VCaP (cell line): ENCODE measurements around the gene APBB1IP.

Experiments
- H3K27ac ChIP-seq: fragments of 450-650 bp; 2 replicates; pipeline ENCODE4 v1.5.1; 2017
- TF ChIP-seq, protein P1 (sequence below): fragments of 450-650 bp; conservative IDR thresholded peaks from 2 replicates; pipeline ENCODE4 v1.5.1; 2017; ENCODE audit warnings: mild to moderate bottlenecking, moderate library complexity

The APBB1IP gene

GRCh38 chr10:26446258-26446657 lies 8.1 kb downstream of the APBB1IP start:
- TF ChIP-seq, protein P1, sequence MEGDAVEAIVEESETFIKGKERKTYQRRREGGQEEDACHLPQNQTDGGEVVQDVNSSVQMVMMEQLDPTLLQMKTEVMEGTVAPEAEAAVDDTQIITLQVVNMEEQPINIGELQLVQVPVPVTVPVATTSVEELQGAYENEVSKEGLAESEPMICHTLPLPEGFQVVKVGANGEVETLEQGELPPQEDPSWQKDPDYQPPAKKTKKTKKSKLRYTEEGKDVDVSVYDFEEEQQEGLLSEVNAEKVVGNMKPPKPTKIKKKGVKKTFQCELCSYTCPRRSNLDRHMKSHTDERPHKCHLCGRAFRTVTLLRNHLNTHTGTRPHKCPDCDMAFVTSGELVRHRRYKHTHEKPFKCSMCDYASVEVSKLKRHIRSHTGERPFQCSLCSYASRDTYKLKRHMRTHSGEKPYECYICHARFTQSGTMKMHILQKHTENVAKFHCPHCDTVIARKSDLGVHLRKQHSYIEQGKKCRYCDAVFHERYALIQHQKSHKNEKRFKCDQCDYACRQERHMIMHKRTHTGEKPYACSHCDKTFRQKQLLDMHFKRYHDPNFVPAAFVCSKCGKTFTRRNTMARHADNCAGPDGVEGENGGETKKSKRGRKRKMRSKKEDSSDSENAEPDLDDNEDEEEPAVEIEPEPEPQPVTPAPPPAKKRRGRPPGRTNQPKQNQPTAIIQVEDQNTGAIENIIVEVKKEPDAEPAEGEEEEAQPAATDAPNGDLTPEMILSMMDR: no peak
- no peak overlapping the region for H3K27ac ChIP-seq

DNA sequence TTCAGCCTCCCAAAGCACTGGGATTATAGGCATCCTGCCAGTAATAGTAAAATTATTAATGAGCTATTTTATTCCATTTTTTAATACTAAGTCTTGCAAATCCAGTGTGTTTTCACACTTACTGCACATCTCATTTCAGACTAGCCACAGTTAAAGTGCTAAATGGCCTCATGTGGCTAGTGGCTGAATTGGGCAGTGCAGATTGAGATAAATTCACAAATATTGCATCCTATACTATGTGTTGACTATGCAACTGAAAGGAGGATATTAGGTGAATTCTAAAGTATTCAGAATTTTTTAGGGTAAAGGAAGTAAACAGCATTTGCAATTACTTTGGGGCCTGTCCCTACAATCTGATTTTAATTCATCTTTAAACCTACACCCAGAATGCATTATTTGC lies 10.2 kb downstream of the APBB1IP start:
- H3K27ac ChIP-seq: no peak overlapping the region
- TF ChIP-seq, protein P1: no peak

DNA sequence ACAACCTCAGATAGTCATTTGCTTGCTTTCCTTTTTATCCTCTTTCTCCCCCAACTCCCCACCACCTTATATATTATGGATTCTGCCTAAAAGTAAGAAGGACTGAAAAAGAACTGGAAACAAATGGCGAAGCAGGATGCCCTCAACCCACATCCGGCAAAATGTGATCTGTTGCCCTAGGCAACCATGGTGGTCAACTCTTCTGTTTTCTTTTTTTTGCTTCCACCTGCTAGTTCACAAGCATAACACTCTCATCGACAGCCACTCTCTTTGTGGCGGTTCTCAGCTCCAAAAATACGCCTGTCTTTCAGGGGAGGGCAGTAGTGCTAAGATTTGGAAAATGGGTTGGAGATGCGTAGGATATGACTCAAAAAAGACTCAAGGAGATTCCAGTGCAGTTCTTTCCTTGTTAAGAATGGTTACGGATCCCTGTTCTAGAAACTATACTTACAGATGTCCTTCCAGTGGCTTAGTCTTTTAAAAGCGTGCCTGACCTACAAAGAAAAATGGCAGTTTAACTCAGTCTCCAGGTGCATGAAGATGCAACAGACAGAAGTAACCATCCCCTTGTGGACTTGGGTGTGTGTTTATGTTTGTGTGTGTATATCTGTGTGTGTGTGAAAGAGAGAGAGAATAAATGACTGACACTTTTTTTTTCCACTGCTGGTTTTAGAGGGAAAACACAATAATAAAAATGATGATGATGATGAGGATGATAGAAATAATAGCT lies 10.7 kb downstream of the APBB1IP start:
- no peak overlapping the region for H3K27ac ChIP-seq
- TF ChIP-seq, protein P1: no peak

DNA sequence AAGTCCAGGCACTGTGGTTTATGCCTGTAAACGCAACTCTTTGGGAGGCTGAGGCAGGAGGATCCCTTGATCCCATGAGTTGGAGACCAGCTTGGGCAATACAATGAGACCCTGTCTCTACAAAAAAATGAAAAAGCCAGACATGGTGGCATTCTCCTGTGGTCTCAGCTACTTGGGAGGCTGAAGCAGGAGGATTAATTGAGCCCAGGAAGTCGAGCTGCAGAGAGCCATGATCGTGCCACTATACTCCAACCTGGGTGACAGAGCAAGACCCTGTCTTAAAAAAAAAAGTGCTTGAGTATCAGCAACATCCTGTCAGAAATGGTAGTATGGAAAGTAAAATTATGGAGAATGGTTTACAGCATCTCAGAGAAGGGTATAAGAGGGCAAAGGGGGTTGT lies 11.6 kb downstream of the APBB1IP start:
- H3K27ac ChIP-seq: no peak overlapping the region

DNA sequence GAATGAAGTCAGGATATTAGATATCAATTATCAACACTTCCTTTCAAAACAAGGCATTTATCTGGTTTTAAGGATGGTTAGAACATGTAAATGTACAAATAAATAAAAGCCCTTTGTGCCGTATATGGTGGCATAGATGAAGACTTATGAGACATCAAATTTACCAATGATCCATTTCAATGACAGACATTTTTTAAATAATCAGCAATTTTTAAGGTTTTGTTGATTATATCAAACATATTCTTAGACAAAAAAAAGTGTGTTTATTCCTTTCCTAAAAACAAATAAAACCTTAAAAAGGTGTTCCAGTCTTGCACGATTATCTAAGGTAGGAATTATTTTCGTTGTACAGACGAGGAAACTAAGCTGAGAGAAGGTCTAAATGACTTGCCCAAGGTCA lies 13.8 kb downstream of the APBB1IP start:
- no peak overlapping the region for H3K27ac ChIP-seq
- TF ChIP-seq, protein P1: no peak

More for the DNA sequence above, 11.6 kb downstream of the APBB1IP start:
- TF ChIP-seq, protein P1: no peak

GRCh38 chr10:26453850-26454249 lies 15.7 kb downstream of the APBB1IP start:
- H3K27ac ChIP-seq: no peak overlapping the region
- TF ChIP-seq, protein P1: no peak

GRCh38 chr10:26454891-26455290 lies 16.8 kb downstream of the APBB1IP start:
- H3K27ac ChIP-seq: no peak overlapping the region
- TF ChIP-seq, protein P1: no peak
